T-helper 1 cell treated with Interleukin-12 subunit alpha and Interleukin-12 subunit beta and Interleukin-4 antibody, amounts not matched to agents 30 μg/mL and 1 μg/mL, for 36 hours (primary cell): ENCODE results near the gene CPNE7.

Experiments used
- H3K27ac Mint-ChIP-seq: one replicate; pipeline ENCODE4 v1.8.0; 2021; ENCODE audit warnings: mild to moderate bottlenecking, mixed read lengths
- H3K27me3 Mint-ChIP-seq: one replicate; pipeline ENCODE4 v1.8.0; 2021; ENCODE audit warnings: low read depth, mixed read lengths
- H3K36me3 Mint-ChIP-seq: one replicate; pipeline ENCODE4 v1.8.0; 2021; ENCODE audit warnings: low read depth, mixed read lengths
- H3K4me1 Mint-ChIP-seq: one replicate; pipeline ENCODE4 v1.8.0; 2021; ENCODE audit warnings: low read depth, mixed read lengths
- H3K4me3 Mint-ChIP-seq: one replicate; pipeline ENCODE4 v1.8.0; 2021; ENCODE audit warnings: mild to moderate bottlenecking, moderate library complexity, mixed read lengths
- H3K9me3 Mint-ChIP-seq: one replicate; pipeline ENCODE4 v1.8.0; 2021; ENCODE audit warnings: mixed read lengths

Gene CPNE7

DNA sequence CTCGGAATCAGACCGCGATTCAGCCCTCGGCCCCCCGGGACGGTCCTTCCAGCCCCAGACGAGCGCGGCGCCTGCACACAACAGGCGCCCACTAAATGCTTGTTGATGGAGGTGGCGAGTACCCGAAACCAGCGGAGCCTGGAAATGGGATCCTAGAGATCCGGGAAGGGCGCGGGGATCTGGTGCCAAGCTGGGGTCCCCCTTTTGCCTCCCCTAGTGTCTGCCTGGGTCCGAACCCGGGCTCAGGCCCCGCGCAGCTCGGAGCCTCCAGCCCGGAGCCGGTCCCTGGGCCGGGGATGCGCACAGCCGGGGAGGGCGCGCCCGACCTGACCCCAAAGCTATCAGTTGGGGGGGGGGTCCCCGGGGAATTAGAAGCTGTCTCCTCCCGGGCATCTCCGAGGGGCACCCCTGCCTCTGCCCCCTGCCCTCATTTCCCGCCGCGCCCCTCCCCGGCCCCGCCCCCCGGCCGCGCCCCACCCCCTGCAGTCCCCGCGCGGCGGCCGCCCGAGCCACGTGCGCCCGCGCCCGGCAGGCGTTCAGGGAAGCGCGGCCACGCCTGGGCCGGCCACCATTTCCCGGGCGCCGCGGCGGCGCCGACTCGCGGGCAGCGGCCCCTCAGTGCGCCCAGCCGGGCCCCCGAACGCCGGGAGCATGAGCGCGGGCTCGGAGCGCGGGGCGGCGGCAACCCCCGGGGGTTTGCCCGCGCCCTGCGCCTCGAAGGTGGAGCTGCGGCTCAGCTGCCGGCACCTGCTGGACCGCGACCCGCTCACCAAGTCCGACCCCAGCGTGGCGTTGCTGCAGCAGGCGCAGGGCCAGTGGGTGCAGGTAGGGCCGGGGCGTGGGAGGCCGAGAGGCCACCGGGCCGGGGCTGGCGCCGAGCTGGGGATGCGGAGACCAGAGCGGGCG is at the start of gene CPNE7:
TSS of gene CPNE7 (plus strand) at position 512 of the 906 bp plus-strand sequence. CDS start at position 652, 140 bp downstream.
- Mint-ChIP-seq H3K27ac (no peak within 1 kb of the TSS), H3K36me3 (no peaks in the 10 kb centered on the region), H3K9me3 (no peaks in the 10 kb centered on the region), H3K4me3 (no peak within 1 kb of the TSS), H3K27me3 (peaks cover 24% of the 10 kb centered on the region), H3K4me1 (peaks cover 5% of the 10 kb centered on the region)

DNA sequence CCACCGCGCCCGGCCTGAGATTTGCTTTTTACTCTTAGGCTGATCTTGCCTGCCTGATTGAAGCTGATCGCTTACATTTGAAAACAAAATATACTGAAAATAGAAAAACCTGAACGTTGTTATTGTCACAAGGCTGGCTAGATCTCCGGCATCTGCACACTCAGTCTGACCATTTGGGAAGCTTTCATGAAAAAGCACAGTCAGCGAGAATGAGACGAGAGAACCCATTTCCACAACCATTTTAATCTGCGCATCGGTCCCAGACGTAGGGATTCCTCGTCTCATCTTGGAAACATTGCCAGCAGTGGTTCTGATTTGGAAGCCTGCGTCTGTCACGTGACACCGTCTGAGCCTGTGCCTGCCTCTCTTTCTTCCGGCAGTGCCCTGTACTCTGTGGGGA is 46.5 kb upstream of the CPNE7 start:
- Mint-ChIP-seq H3K9me3 (no peaks in the 10 kb centered on the region), H3K4me1 (peaks cover 3% of the 10 kb centered on the region), H3K4me3 (no peak overlapping the region), H3K36me3 (peaks cover 43% of the 10 kb centered on the region), H3K27ac (no peak overlapping the region), H3K27me3 (no peaks in the 10 kb centered on the region)

DNA sequence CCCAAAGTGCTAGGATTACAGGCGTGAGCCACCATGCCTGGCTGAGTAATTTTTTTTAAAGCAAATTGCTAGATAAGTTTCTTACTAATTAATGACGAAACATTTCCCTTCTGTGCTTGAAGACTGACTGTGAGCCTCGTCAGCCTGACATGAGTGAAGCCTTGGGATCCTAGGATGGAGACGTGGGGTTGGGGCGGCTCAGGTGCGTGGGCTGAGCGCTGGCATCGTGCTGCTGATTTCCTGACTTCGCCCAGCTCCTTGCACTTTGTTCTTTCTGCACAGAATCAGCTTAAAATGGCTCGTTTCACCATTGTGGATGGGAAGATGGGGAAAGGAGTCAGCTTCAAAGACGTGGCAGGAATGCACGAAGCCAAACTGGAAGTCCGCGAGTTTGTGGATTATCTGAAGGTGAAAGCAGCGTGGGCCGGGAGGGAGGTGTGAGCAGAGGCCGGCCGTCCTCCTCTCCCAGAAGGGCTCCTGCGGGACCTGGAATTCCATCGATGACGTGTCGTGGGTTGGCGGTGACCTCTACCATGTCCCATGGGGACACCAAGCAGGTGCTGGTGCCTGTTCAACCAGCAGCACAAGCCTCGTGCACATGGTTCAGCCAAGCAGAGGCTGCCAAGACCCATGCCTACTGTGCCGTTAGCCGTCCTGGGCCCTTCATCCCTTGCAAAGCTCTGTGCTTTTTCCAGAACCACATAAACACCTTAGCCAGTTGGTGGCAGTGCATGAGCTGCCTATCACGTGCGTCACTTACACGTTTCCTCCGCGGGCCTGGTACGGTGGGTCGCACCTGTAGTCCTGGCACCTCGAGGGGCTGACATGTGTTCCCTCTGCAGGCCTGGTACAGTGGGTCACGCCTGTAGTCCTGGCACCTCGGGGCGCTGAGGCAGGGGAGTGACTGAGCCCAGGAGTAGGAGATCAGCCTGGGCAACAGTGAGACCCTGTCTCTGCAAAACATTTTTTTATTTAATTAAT is 44.9 kb upstream of the CPNE7 start:
- H3K4me3 Mint-ChIP-seq = no peak overlapping the region

DNA sequence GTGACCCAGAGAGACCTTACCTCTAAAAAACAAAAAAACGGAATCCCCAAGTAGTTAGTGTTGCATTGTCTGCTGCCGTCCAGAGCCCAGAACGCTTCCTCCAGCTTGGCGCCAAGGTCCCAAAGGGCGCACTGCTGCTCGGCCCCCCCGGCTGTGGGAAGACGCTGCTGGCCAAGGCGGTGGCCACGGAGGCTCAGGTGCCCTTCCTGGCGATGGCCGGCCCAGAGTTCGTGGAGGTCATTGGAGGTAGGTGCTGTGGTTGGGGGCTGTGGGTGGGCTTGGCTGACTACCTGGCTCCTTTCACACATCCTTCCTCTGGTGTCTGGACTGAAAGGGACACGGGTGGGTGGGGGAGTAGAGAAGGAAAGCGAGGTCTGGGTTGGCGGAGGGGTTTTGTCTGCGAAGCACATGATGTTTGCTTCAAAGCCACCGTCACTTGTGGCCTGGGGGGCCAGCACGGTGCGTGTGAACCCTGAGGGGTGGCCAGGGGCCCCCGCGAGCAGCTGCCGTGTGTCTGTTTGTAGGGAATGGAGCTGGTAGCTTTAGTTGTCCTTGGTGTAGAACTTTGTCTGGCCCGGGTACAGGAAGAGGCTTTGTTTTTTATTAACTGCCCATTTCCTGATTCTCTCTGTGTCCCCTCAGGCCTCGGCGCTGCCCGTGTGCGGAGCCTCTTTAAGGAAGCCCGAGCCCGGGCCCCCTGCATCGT is 43.6 kb upstream of the CPNE7 start:
- Mint-ChIP-seq H3K27me3 (no peaks in the 10 kb centered on the region), H3K9me3 (no peaks in the 10 kb centered on the region), H3K4me3 (no peak overlapping the region), H3K4me1 (peaks cover 11% of the 10 kb centered on the region), H3K36me3 (peaks cover 43% of the 10 kb centered on the region), H3K27ac (no peak overlapping the region)

More for the DNA sequence above, 44.9 kb upstream of the CPNE7 start:
- H3K27ac Mint-ChIP-seq = no peak overlapping the region
- peaks cover 11% of the 10 kb centered on the region for H3K4me1 Mint-ChIP-seq
- H3K9me3 Mint-ChIP-seq = no peaks in the 10 kb centered on the region
- no peaks in the 10 kb centered on the region for H3K27me3 Mint-ChIP-seq
- peaks cover 47% of the 10 kb centered on the region for H3K36me3 Mint-ChIP-seq

DNA sequence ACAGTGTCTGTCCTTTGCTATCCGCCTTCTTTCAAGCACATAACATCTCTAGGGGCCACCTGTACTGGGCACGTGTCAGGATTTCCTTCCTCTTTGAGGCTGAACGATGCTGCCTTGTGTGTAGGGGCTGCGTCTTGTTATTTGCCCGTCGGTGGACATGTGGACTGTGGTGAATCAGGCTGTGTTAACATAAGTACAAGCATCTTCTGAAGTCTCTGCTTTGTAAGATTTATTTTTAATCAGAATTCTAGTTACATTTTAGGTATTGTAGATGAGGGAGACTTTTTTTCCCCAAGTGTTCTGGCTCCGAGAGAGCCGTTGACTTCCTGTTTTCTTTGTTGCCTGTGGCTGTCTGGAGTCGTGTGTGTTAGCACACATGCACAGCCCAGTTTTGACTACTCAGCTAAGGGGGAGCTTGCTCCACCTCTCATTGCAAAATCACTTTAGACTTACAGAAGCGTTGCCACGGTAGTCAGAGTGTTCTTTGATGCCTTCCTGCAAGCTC is 41.3 kb upstream of the CPNE7 start:
- no peaks in the 10 kb centered on the region for H3K9me3 Mint-ChIP-seq
- H3K36me3 Mint-ChIP-seq = peaks cover 32% of the 10 kb centered on the region
- H3K4me1 Mint-ChIP-seq = peaks cover 11% of the 10 kb centered on the region
- no peaks in the 10 kb centered on the region for H3K27me3 Mint-ChIP-seq
- peak overlapping the region; percentile 91 for H3K27ac Mint-ChIP-seq
- peak overlapping the region; percentile 68 for H3K4me3 Mint-ChIP-seq

DNA sequence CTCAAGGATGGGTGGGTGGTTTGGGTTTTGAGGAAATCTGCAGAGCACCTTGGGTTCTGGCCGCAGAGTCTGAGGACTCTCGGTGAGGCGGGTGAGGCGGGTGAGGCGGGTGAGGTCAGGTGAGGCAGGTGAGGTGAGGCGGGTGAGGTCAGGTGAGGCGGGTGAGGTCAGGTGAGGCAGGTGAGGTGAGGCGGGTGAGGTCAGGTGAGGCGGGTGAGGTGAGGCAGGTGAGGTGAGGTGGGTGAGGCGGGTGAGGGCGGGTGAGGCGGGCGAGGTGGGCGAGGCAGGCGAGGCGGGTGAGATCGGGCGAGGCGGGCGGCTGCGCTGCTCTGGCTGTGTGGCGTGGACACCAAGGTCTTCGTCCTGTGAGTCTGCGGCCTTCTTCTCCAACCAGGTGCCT is 39.2 kb upstream of the CPNE7 start:
- Mint-ChIP-seq H3K27ac (no peak overlapping the region), H3K4me1 (peaks cover 11% of the 10 kb centered on the region), H3K27me3 (no peaks in the 10 kb centered on the region), H3K9me3 (no peaks in the 10 kb centered on the region), H3K36me3 (peaks cover 27% of the 10 kb centered on the region), H3K4me3 (no peak overlapping the region)

DNA sequence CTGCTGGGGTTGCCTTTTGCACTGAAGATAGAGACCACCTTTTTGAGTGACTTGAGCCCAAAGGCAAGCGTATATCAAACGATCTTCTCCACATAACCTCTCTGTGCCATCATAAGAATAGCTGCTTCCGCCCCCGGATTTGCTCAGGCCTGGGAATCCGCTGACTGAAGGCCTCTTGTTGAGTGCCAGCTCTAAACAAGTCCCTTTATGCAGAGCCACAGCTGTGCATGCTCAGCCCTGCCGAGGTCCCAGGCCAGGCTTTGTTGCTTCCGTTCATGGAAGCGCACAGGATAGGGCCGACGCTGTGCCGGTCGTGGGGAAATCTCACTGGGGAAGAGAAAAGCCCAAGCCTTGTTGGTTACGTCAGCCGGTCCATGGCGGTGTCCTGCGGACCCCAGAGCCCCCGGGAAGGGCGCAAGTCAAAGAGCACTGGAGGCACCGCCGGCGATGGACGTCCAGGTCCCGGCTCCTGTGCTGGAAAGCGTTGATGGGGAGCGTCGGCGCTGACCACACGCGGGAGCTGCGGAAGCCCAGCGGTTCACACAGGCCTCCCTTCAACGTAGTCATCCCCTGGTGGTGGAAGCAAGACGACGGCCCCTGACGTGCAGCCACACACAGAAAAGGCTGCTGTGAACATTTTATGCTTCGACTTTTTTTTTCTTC is 38.5 kb upstream of the CPNE7 start:
- Mint-ChIP-seq H3K27ac (no peak overlapping the region), H3K27me3 (no peaks in the 10 kb centered on the region), H3K9me3 (no peaks in the 10 kb centered on the region), H3K4me1 (peaks cover 11% of the 10 kb centered on the region), H3K4me3 (no peak overlapping the region), H3K36me3 (peaks cover 23% of the 10 kb centered on the region)

DNA sequence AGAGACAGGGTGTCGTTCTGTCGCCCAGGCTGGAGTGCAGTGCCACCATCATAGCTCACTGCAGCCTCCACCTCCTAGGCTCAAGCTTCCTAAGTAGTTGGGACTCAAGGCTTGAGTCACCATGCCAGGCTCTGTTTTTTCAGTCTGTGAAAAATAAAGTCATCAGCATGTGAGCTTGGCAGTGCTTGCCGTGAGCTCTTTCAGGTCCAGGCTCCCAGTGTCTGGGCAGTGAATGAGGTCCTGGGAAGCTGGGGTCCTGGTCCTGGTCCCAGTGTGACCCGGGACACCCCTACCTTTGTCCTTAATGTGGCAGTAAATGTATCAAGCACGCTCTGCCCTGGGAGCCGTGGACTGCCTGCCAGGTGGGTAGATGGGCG is 38.0 kb upstream of the CPNE7 start:
- peaks cover 11% of the 10 kb centered on the region for H3K4me1 Mint-ChIP-seq
- H3K9me3 Mint-ChIP-seq = no peaks in the 10 kb centered on the region
- no peak overlapping the region for H3K27ac Mint-ChIP-seq
- peaks cover 20% of the 10 kb centered on the region for H3K36me3 Mint-ChIP-seq
- no peak overlapping the region for H3K4me3 Mint-ChIP-seq
- H3K27me3 Mint-ChIP-seq = no peaks in the 10 kb centered on the region

DNA sequence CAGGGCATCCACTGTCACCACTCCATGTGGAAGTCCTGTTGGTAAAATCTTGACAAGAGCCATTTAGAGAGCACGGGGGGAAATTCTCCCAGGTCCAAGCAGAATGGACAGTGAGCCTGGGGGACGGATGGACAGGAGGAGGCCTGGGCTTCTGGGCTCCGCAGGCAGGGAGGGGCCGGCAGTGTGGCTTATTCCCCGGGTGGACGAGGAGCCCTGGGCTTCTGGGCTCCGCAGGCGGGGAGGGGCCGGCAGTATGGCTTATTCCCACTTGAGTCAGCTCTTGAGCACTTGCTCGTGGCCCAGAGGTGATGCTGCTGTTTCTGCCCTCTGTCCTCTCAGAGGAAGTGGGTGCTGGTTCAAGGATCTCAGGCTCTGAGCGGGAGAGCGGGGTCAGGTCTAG is 37.3 kb upstream of the CPNE7 start:
- Mint-ChIP-seq H3K4me3 (no peak overlapping the region), H3K27ac (no peak overlapping the region), H3K9me3 (no peaks in the 10 kb centered on the region), H3K36me3 (peaks cover 20% of the 10 kb centered on the region), H3K27me3 (no peaks in the 10 kb centered on the region), H3K4me1 (peaks cover 11% of the 10 kb centered on the region)

DNA sequence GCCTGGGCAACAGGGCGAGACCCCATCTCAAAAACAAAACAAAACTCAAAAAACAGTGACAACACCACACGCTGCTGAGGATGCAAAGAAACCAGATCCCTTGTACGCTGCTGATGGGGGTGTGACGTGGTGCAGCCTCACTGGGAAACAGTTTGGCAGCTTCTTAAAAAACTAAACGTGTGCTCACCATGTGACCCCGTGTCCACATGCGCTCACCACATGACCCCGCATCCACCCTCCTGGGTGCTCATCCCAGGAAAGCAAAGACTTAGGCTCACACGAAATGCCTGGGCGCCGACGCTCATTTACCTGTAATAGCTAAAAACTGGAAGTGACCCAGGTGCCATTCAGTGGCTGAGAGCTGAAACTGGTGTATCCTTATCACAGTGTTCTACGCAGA is 35.0 kb upstream of the CPNE7 start:
- Mint-ChIP-seq H3K27ac (no peak overlapping the region), H3K4me1 (no peaks in the 10 kb centered on the region), H3K27me3 (no peaks in the 10 kb centered on the region), H3K9me3 (no peaks in the 10 kb centered on the region), H3K36me3 (peaks cover 3% of the 10 kb centered on the region), H3K4me3 (no peak overlapping the region)

DNA sequence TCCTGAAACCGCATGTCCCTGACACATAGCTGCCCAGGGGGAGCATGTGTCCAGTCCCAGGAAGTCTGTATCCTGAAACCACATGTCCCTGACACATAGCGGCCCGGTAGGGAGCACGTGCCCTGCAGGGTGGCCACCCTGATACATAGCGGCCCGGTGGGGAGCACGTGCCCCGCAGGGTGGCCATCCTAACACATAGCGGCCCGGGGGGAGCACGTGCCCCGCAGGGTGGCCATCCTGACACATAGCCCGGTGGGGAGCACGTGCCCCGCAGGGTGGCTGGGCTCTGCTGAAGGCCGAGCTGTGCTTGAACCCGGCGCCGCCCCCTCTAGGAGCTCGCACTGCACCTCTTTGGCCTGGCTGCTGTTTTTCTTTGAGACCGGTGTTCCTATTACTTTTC is 33.8 kb upstream of the CPNE7 start:
- Mint-ChIP-seq H3K36me3 (peaks cover 2% of the 10 kb centered on the region), H3K27me3 (no peaks in the 10 kb centered on the region)

DNA sequence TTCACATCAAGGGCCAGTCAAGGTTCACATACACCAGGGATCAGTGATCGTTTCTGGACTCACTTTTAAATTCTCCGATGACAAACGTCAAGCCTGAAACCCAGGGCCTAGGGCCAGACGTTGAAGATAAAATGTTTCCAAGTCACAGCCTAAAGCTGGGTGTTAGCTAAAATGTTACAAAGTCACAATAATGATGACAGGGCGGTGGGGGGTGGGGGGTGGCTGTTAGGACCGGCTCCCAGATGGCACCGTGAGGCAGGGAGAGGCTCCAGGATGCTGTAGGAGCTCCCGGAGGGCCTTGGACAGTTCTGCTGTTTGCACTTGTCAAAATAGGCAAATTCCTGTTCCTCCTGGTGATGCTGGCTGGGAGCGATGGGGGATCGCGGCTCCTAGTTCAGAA is 31.4 kb upstream of the CPNE7 start:
- no peak overlapping the region for H3K27ac Mint-ChIP-seq
- H3K27me3 Mint-ChIP-seq = no peaks in the 10 kb centered on the region
- no peak overlapping the region for H3K4me3 Mint-ChIP-seq
- peaks cover 6% of the 10 kb centered on the region for H3K36me3 Mint-ChIP-seq
- peaks cover 6% of the 10 kb centered on the region for H3K4me1 Mint-ChIP-seq
- no peaks in the 10 kb centered on the region for H3K9me3 Mint-ChIP-seq

More for the DNA sequence above, 33.8 kb upstream of the CPNE7 start:
- Mint-ChIP-seq H3K27ac (no peak overlapping the region), H3K4me1 (no peaks in the 10 kb centered on the region), H3K9me3 (no peaks in the 10 kb centered on the region), H3K4me3 (no peak overlapping the region)

DNA sequence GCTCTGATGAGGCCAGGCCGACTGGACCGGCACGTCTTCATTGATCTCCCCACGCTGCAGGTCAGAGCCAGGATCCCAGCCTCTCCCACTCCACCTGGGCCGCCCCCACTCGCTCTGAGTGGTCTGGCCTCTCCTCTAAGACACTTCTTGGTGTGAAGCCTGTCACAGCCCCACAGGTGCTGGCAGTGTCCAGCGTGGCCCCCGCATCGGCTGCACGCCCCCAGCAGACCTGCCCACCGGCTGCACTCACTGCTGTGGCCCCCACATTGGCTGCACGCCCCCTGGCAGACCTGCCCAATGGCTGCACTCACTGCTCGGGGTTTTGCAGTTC is 30.9 kb upstream of the CPNE7 start:
- H3K27me3 Mint-ChIP-seq = no peaks in the 10 kb centered on the region
- H3K27ac Mint-ChIP-seq = no peak overlapping the region
- no peak overlapping the region for H3K4me3 Mint-ChIP-seq
- peaks cover 11% of the 10 kb centered on the region for H3K36me3 Mint-ChIP-seq
- no peaks in the 10 kb centered on the region for H3K9me3 Mint-ChIP-seq
- peaks cover 10% of the 10 kb centered on the region for H3K4me1 Mint-ChIP-seq
